NCI-H2196 (cell line): ENCODE data around the gene ARRDC4.

ENCODE experiments used
- DNase-seq: peaks from one replicate; lab custom pipeline; 2025; ENCODE audit not compliant: unreplicated experiment; lab: John Stamatoyannopoulos, UW

Gene ARRDC4

GRCh38 chr15:97995881-97996603, 35.5 kb downstream of the ARRDC4 start:
- no peak for DNase-seq

- no peak for DNase-seq
These were observed 38.0 kb downstream of the ARRDC4 start for GRCh38 chr15:97998307-97999071.

GRCh38 chr15:98000249-98001203, 40.0 kb downstream of the ARRDC4 start:
- DNase-seq, result no peak

DNA sequence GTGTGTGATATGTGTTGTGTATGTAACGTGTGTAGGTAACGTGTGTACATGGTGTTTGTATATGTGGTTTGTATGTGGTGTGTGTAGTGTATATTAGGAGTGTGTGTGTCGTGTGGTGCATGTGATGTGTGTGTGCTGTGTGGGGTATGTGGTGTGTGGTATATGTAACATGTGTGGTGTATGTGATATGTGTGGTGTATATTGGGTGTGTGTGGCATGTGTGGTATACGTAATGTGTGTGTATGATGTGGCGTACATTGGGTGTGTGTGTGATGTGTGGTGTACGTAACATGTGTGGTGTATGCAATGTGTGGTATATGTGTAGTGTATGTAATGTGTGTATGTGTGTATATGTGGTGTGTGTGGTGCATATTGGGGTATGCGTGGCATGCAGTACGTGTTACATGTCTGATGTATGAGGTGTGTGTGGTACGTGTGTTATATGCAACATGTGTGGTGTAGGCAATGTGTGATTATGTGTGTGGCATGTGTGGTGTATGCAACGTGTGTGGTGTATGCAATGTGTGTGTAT, 41.2 kb downstream of the ARRDC4 start:
- DNase-seq, result no peak

GRCh38 chr15:98002419-98002818, 41.9 kb downstream of the ARRDC4 start:
- no peak for DNase-seq

- no peak for DNase-seq
These were observed 42.4 kb downstream of the ARRDC4 start for GRCh38 chr15:98002866-98003265.

DNA sequence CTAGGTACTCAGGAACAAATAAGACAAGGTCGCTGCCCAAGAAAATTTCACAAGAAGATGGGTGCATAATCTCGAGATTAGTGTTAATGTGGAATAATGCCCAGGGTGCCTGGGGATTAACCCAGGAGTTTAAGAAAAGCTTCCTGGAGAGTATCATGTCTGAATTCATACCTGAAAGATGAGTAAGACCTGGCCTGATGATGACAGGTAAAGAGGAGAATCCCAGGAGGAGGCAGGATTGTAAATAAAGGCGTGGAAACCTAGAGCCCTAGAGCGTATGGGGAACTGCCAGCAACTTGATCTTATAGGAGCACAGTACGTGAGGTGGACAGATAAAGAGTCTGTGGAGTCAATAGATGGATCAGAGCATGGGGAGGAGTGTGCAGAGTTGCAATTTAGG, 43.0 kb downstream of the ARRDC4 start:
- no peak for DNase-seq

- no peak for DNase-seq
These were observed 43.5 kb downstream of the ARRDC4 start for GRCh38 chr15:98003996-98004395.

DNA sequence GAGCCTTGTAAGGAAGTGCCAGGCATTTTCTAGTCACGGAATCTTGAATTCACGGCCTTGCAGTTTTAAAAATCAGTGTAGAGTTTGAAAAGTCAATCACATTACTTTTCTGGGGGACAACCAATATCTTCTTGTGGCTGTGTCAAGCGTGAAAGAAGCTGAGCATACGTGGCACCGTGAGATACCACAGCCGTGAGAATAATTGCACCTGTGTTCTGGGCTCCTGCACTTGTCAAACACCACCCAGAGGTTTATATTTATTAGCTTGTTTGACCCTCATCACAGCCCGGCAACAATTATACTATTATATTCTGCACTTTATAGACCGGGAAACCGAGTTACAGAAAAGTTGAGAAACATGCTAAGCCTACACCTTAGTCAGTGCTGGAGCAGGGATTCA, 45.2 kb downstream of the ARRDC4 start:
- no peak for DNase-seq

- no peak for DNase-seq
These were observed 48.7 kb downstream of the ARRDC4 start for GRCh38 chr15:98009169-98009568.

GRCh38 chr15:98009971-98010370, 49.5 kb downstream of the ARRDC4 start:
- DNase-seq, result no peak

- DNase-seq, result no peak
These were observed 51.9 kb downstream of the ARRDC4 start for GRCh38 chr15:98012354-98012753.

- no peak for DNase-seq
These were observed 53.1 kb downstream of the ARRDC4 start for GRCh38 chr15:98013631-98014030.

GRCh38 chr15:98017150-98017964, 56.9 kb downstream of the ARRDC4 start:
- no peak for DNase-seq

DNA sequence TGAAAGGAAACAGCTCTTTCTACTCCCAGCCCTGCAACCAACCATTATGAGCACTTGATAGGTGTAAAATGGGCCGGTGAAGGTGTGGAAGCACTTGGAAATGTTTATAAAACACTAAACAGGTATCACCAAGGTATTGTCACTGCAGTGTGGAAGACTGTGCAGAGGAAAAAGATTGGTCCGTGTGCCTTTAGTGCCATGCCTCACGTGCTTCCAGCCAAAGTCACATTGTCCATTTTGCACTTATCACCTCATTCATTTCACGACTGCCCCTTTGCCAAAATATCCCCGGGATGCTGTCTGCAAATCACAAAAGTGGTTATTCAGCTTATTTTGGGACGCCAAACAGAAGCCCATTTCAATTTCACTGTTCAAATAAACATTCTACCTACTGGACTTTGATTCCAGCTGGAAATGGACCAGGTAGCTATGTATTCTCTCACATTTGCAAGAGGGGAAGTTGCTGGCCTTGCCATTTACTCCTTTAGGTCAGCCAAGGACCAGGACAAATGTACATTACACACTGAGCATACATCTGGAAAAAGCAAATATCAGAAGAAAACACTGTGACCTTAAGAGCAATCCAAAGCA, 58.4 kb downstream of the ARRDC4 start:
- no peak for DNase-seq
